Transverse colon (tissue), 4 donors: ENCODE results near the gene ZCCHC17. TPM values are rescaled to one million over a fixed set of nuclear protein-coding genes. Genes with fewer than 3 reads are reported as not detected.

Experiments
- DNase-seq: peaks from one replicate; pipeline ENCODE4 v3.0.0-alpha.2; 2019
- H3K27ac ChIP-seq, 4 donors: fragments of 200-600 bp; sonication (generic); 2 replicates each; pipeline ENCODE4 v1.5.1; 2016 to 2018; ENCODE audit warnings: inconsistent platforms in 4 of 4
- H3K27me3 ChIP-seq: fragments of 200-600 bp; sonication (generic); 2 replicates; pipeline ENCODE4 v1.5.1; 2017; ENCODE audit warnings: inconsistent platforms
- H3K36me3 ChIP-seq, 4 donors: fragments of 200-600 bp; sonication (generic); 2 replicates each; pipeline ENCODE4 v1.5.1; 2017 to 2019; ENCODE audit warnings: inconsistent platforms in 4 of 4
- H3K4me1 ChIP-seq, 4 donors: fragments of 200-600 bp; sonication (generic); 2 replicates each; pipeline ENCODE4 v1.5.1; 2017 to 2020; ENCODE audit warnings: inconsistent platforms in 4 of 4
- H3K4me3 ChIP-seq, 4 donors: fragments of 200-600 bp; sonication (generic); 1 replicate in 1 of 4; 2 replicates in 3 of 4; pipeline versions ENCODE4 v1.5.1 to v1.6.1; 2017 to 2019; ENCODE audit warnings: inconsistent platforms in 4 of 4
- H3K9me3 ChIP-seq, 2 donors: fragments of 200-600 bp; sonication (generic); 2 replicates each; pipeline ENCODE4 v1.5.1; 2017 to 2019; ENCODE audit warnings: inconsistent platforms in 2 of 2
- CTCF ChIP-seq, 5 experiments: fragments of 200-600 bp in 3 of 5; fragments of 450-650 bp in 2 of 5; sonication (generic) in 3 of 5; IDR thresholded peaks; 1 replicate in 2 of 5; 2 replicates in 3 of 5; pipeline ENCODE4 v1.5.1; 2016 to 2017; ENCODE audit warnings: antibody characterized with exemption in 5 of 5, inconsistent platforms in 3 of 5, mild to moderate bottlenecking in 2 of 5, moderate library complexity in 1 of 5
- EP300 ChIP-seq: sonication (generic); formaldehyde crosslinking; IDR thresholded peaks from one replicate; pipeline ENCODE4 v1.6.1; 2017; ENCODE audit warnings: antibody characterized with exemption, low read depth
- POLR2A ChIP-seq: fragments of 450-650 bp; IDR thresholded peaks from one replicate; pipeline ENCODE4 v1.6.1; 2016; ENCODE audit warnings: antibody characterized with exemption, mild to moderate bottlenecking, moderate library complexity
- POLR2AphosphoS5 ChIP-seq, 3 donors: sonication (generic); formaldehyde crosslinking; IDR thresholded peaks; one replicate each; pipeline ENCODE4 v1.6.1; 2016; ENCODE audit warnings: antibody characterized with exemption in 3 of 3
- WGBS, 2 donors: methylation state at CpG; one replicate each; pipeline ENCODE4 v1.1.5; 2018; ENCODE audit warnings: low coverage in 1 of 2; 5-methylcytosine and 5-hydroxymethylcytosine counted together
- in situ Hi-C, 4 donors: fragments of 200-750 bp; cut with MboI; loops; one replicate each; pipeline versions ENCODE4 v1.15.0 to v1.15.1; 2017; ENCODE audit warnings: low sequenced_read_pairs in 3 of 4, low pct_ligation_motif_present in 1 of 4, low pct_unique_long_range_greater_than_20kb in 1 of 4
- intact Hi-C: fragments of 100-400 bp; cut with DNase I; formaldehyde crosslinking; loops from one replicate; pipeline ENCODE4 v1.15.1; 2023; ENCODE audit warnings: low total_unique reads
- total RNA-seq, 4 donors: library from RNA; depleted of rRNA; stranded (reverse); fragments of >200 nt; gene quantifications; one replicate each; pipeline ENCODE4 v1.1.0, GENCODE V29; 2016

The ZCCHC17 gene
- total RNA-seq, 4 donors from 2014 or later = 4.8 to 18.7 (median 13.7) TPM

GRCh38 chr1:31324992-31325391 is 28.2 kb downstream of the ZCCHC17 start:
- H3K36me3 ChIP-seq = peaks cover 0 to 6% (median 0%) of the 10 kb centered on the region in 4 donors
- no peaks in the 10 kb centered on the region for H3K27me3 ChIP-seq
- H3K4me1 ChIP-seq = no peaks in the 10 kb centered on the region
- H3K4me3 ChIP-seq = no peak overlapping the region
- WGBS, 2 donors = 96% methylated on average over 3 of the region's 3 CpGs; no CpG with 5 or more reads in 1 of the 2 donors
- no peak for DNase-seq
- no peaks in the 10 kb centered on the region for H3K9me3 ChIP-seq
- H3K27ac ChIP-seq = no peak overlapping the region
- in situ Hi-C loops (loop anchor here in 2 of 4 donors (25.0 kb wide), 1 partner anchor 138 kb away; no protein-coding TSS in a partner anchor), intact Hi-C loops (no loop called here)
- TF ChIP-seq EP300 (no peak), POLR2AphosphoS5 (IDR thresholded peaks at IDR 0.05) (no peak), CTCF (IDR thresholded peaks at IDR 0.05) (no peak), POLR2A (no peak)

- WGBS, 2 donors = 80 to 93% methylated on average over 1 of the region's 1 CpG
- intact Hi-C loops = no loop called here
- DNase-seq = no peak
- TF ChIP-seq POLR2AphosphoS5 (IDR thresholded peaks at IDR 0.05) (no peak), POLR2A (no peak), CTCF (IDR thresholded peaks at IDR 0.05) (no peak), EP300 (no peak)
- Histone ChIP-seq H3K27ac (no peak overlapping the region), H3K4me3 (no peak overlapping the region), H3K9me3 (no peaks in the 10 kb centered on the region), H3K27me3 (no peaks in the 10 kb centered on the region), H3K4me1 (no peaks in the 10 kb centered on the region), H3K36me3 (no peaks in the 10 kb centered on the region)
- in situ Hi-C loops = loop anchor here in 2 of 4 donors (25.0 kb wide), 1 partner anchor 139 kb away; no protein-coding TSS in a partner anchor
Observed at GRCh38 chr1:31326461-31326860, 29.6 kb downstream of the ZCCHC17 start.

GRCh38 chr1:31327381-31327780 is 30.5 kb downstream of the ZCCHC17 start:
- Histone ChIP-seq H3K36me3 (no peaks in the 10 kb centered on the region), H3K27me3 (no peaks in the 10 kb centered on the region), H3K27ac (no peak overlapping the region), H3K9me3 (no peaks in the 10 kb centered on the region), H3K4me3 (no peak overlapping the region), H3K4me1 (no peaks in the 10 kb centered on the region)
- TF ChIP-seq CTCF (IDR thresholded peaks at IDR 0.05) (no peak), EP300 (no peak), POLR2AphosphoS5 (IDR thresholded peaks at IDR 0.05) (no peak), POLR2A (no peak)
- in situ Hi-C loops (loop anchor here in 2 of 4 donors (25.0 kb wide), 1 partner anchor 140 kb away; no protein-coding TSS in a partner anchor), intact Hi-C loops (no loop called here)
- DNase-seq = no peak
- WGBS, 2 donors = 80 to 96% methylated on average over 3 of the region's 3 CpGs

- H3K27ac ChIP-seq = no peak overlapping the region
- TF ChIP-seq CTCF (IDR thresholded peaks at IDR 0.05) (peak; percentile 42 to 56 (median 51)), POLR2AphosphoS5 (IDR thresholded peaks at IDR 0.05) (no peak), POLR2A (no peak), EP300 (no peak)
- DNase-seq = no peak
- no peaks in the 10 kb centered on the region for H3K27me3 ChIP-seq
- in situ Hi-C loops = loop anchor here in 3 of 4 donors (10.0 to 25.0 kb wide), 2 partner anchors 148 to 150 kb away; no protein-coding TSS in a partner anchor
- H3K36me3 ChIP-seq = peaks cover 0 to 10% (median 4%) of the 10 kb centered on the region in 4 donors
- no peaks in the 10 kb centered on the region for H3K9me3 ChIP-seq
- H3K4me3 ChIP-seq = no peak overlapping the region
- no peaks in the 10 kb centered on the region for H3K4me1 ChIP-seq
- intact Hi-C loops = no loop called here
Observed at GRCh38 chr1:31335007-31335406, 38.2 kb downstream of the ZCCHC17 start.
